ENCODE measurements around the gene HMGA1. TPM values are rescaled to one million over a fixed set of nuclear protein-coding genes. Genes with fewer than 3 reads are reported as not detected.

The HMGA1 gene
- total and polyA plus RNA-seq, 7 donors = 6.9 to 311 (median 12.1) TPM

- Histone ChIP-seq H3K36me3 (peaks cover 8 to 40% (median 10%) of the 10 kb centered on the region in 4 donors), H3K4me3 (no peak overlapping the region), H3K27ac (no peak overlapping the region), H3K9me3 (no peaks in the 10 kb centered on the region), H3K4me1 (peaks cover 0 to 7% (median 3%) of the 10 kb centered on the region in 4 donors), H3K27me3 (no peaks in the 10 kb centered on the region)
- 49 to 82% methylated on average over 5 of the region's 5 CpGs for WGBS, 2 donors
- intact Hi-C loops (cut with DNase I) = no loop called here
- TF ChIP-seq CTCF (IDR thresholded peaks at IDR 0.05) = no peak
- no peak for TF ChIP-seq EP300 (IDR thresholded peaks at IDR 0.05)
- no peak for TF ChIP-seq POLR2AphosphoS5 (IDR thresholded peaks at IDR 0.05)
- TF ChIP-seq POLR2A (IDR thresholded peaks at IDR 0.05) = no peak
- DNase-seq = no peak
These were observed 51.9 kb downstream of the HMGA1 start for GRCh38 chr6:34288581-34288980.

- Histone ChIP-seq H3K9me3 (no peaks in the 10 kb centered on the region), H3K27ac (no peak overlapping the region), H3K4me1 (peaks cover 0 to 7% (median 3%) of the 10 kb centered on the region in 4 donors), H3K4me3 (no peak overlapping the region), H3K27me3 (no peaks in the 10 kb centered on the region), H3K36me3 (peaks cover 10 to 46% (median 13%) of the 10 kb centered on the region in 4 donors)
- 86 to 99% methylated on average over 11 of the region's 11 CpGs for WGBS, 2 donors
- DNase-seq = no peak
- TF ChIP-seq POLR2AphosphoS5 (IDR thresholded peaks at IDR 0.05) = no peak
- intact Hi-C loops (cut with DNase I) = no loop called here
These were observed 52.5 kb downstream of the HMGA1 start for GRCh38 chr6:34289137-34289536.

GRCh38 chr6:34292954-34293353 is 56.3 kb downstream of the HMGA1 start:
- intact Hi-C loops (cut with DNase I) = no loop called here
- H3K9me3 ChIP-seq = no peaks in the 10 kb centered on the region
- no peak overlapping the region for H3K4me3 ChIP-seq
- H3K27me3 ChIP-seq = no peaks in the 10 kb centered on the region
- no peak overlapping the region for H3K27ac ChIP-seq
- no peaks in the 10 kb centered on the region for H3K4me1 ChIP-seq
- H3K36me3 ChIP-seq = peaks cover 10 to 51% (median 16%) of the 10 kb centered on the region in 4 donors
- 94 to 96% methylated on average over 3 of the region's 3 CpGs for WGBS, 2 donors
- DNase-seq = no peak
- TF ChIP-seq EP300 (IDR thresholded peaks at IDR 0.05) (no peak), CTCF (IDR thresholded peaks at IDR 0.05) (no peak), POLR2A (IDR thresholded peaks at IDR 0.05) (no peak), POLR2AphosphoS5 (IDR thresholded peaks at IDR 0.05) (no peak)

GRCh38 chr6:34295721-34296120 is 59.0 kb downstream of the HMGA1 start:
- Histone ChIP-seq H3K27ac (no peak overlapping the region), H3K36me3 (peaks cover 10 to 41% (median 16%) of the 10 kb centered on the region in 4 donors)
- WGBS, 2 donors = 55 to 78% methylated on average over 3 of the region's 3 CpGs

More at GRCh38 chr6:34295721-34296120, 59.0 kb downstream of the HMGA1 start:
- Histone ChIP-seq H3K27me3 (no peaks in the 10 kb centered on the region), H3K4me1 (peaks cover 0 to 10% (median 2%) of the 10 kb centered on the region in 4 donors), H3K4me3 (no peak overlapping the region), H3K9me3 (no peaks in the 10 kb centered on the region)
- TF ChIP-seq POLR2AphosphoS5 (IDR thresholded peaks at IDR 0.05) = no peak
- intact Hi-C loops (cut with DNase I) = no loop called here
- no peak for DNase-seq

Small RNA genes lying within 50 kb of the gene (small RNA-seq; reads per million reads assigned to genes)
- 0 reads per million in 3 donors for gene MIR6835

Other genes with a start within 250 kb of the HMGA1 start
- under 1 TPM in 1 of 4 donors, not detected in 3; 0.14 TPM for gene GRM4, start 90.8 kb upstream of the HMGA1 start, total RNA-seq
- gene GRM4, start 90.8 kb upstream of the HMGA1 start, polyA plus RNA-seq = under 1 TPM in 1 of 3 donors, not detected in 2; 0.07 TPM
- gene SMIM29, start 12.1 kb downstream of the HMGA1 start, total RNA-seq = 10 to 100 TPM; 16.8 to 34.3 (median 27.6) TPM
- 10 to 100 TPM; 22.9 to 39.0 (median 23.7) TPM for gene SMIM29, start 12.1 kb downstream of the HMGA1 start, polyA plus RNA-seq
- 10 to 100 TPM; 31.4 to 45.7 (median 37.5) TPM for gene NUDT3, start 155.8 kb downstream of the HMGA1 start, total RNA-seq
- gene NUDT3, start 155.8 kb downstream of the HMGA1 start, polyA plus RNA-seq = 10 to 100 TPM in 2 of 3 donors, 1 to 10 TPM in 1; 6.0 to 12.2 (median 10.8) TPM
- gene RPS10, start 189.2 kb downstream of the HMGA1 start, total RNA-seq = 1,000 to 10,000 TPM; 2,556 to 7,534 (median 4,475) TPM
- gene RPS10, start 189.2 kb downstream of the HMGA1 start, polyA plus RNA-seq = 1,000 to 10,000 TPM; 2,796 to 4,045 (median 3,510) TPM
- 1 to 10 TPM in 1 of 4 donors, under 1 TPM in 3; 0.36 to 1.9 (median 0.59) TPM for gene PACSIN1, start 229.2 kb downstream of the HMGA1 start, total RNA-seq
- under 1 TPM in 1 of 3 donors, not detected in 2; 0.89 TPM for gene PACSIN1, start 229.2 kb downstream of the HMGA1 start, polyA plus RNA-seq

Measured in sigmoid colon (tissue), 7 donors.